ENCODE data around the gene DHX40. TPM values are rescaled to one million over a fixed set of nuclear protein-coding genes. Genes with fewer than 3 reads are reported as not detected.

DHX40 gene, protein sequence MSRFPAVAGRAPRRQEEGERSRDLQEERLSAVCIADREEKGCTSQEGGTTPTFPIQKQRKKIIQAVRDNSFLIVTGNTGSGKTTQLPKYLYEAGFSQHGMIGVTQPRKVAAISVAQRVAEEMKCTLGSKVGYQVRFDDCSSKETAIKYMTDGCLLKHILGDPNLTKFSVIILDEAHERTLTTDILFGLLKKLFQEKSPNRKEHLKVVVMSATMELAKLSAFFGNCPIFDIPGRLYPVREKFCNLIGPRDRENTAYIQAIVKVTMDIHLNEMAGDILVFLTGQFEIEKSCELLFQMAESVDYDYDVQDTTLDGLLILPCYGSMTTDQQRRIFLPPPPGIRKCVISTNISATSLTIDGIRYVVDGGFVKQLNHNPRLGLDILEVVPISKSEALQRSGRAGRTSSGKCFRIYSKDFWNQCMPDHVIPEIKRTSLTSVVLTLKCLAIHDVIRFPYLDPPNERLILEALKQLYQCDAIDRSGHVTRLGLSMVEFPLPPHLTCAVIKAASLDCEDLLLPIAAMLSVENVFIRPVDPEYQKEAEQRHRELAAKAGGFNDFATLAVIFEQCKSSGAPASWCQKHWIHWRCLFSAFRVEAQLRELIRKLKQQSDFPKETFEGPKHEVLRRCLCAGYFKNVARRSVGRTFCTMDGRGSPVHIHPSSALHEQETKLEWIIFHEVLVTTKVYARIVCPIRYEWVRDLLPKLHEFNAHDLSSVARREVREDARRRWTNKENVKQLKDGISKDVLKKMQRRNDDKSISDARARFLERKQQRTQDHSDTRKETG
- 9.5 TPM for polyA plus RNA-seq (2012; ENCODE audit: insufficient read length, low read depth)

DNA sequence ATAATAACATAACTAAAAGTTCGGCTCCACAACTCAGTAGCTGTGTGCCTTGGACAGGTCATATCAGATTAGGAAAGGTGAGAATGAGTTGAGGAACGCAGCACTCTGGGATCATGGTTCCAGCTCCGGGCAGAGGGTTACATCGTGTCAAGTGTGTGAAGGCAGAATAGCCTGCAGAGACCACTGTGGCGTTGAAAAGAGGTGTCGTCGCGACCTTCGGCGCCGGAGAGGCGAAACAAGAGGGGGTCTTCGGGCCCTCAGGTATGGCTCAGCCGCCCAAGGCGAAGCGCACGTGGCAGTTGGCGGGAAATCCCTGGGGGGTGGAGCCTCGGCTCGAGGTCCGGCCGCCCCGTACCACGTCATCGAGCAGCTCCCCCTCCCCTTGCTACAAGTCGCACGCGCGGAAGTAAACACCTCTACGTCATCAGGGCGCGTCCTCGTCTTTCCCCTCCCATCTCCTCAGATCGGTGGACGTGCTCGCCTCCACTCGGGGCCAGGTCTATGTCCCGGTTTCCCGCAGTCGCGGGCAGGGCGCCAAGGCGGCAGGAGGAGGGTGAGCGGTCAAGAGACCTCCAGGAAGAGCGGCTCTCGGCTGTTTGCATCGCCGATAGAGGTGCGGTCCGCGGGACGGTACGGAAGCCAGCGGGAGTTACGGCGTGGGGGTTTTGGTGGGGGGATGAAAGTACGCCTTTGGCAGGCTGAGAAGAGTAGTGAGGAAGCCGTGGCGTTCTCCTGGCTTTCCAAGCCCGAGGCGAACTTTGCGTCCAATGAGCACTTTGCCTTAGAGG lies at the start of gene DHX40:
TSS of gene DHX40 (plus strand) at position 440 of the 788 bp plus-strand sequence. CDS start at position 502, 62 bp downstream.
- TF ChIP-seq, protein P1, sequence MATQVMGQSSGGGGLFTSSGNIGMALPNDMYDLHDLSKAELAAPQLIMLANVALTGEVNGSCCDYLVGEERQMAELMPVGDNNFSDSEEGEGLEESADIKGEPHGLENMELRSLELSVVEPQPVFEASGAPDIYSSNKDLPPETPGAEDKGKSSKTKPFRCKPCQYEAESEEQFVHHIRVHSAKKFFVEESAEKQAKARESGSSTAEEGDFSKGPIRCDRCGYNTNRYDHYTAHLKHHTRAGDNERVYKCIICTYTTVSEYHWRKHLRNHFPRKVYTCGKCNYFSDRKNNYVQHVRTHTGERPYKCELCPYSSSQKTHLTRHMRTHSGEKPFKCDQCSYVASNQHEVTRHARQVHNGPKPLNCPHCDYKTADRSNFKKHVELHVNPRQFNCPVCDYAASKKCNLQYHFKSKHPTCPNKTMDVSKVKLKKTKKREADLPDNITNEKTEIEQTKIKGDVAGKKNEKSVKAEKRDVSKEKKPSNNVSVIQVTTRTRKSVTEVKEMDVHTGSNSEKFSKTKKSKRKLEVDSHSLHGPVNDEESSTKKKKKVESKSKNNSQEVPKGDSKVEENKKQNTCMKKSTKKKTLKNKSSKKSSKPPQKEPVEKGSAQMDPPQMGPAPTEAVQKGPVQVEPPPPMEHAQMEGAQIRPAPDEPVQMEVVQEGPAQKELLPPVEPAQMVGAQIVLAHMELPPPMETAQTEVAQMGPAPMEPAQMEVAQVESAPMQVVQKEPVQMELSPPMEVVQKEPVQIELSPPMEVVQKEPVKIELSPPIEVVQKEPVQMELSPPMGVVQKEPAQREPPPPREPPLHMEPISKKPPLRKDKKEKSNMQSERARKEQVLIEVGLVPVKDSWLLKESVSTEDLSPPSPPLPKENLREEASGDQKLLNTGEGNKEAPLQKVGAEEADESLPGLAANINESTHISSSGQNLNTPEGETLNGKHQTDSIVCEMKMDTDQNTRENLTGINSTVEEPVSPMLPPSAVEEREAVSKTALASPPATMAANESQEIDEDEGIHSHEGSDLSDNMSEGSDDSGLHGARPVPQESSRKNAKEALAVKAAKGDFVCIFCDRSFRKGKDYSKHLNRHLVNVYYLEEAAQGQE (IDR thresholded peaks at IDR 0.05; ENCODE audit: insufficient read depth in 1 of 2, low read depth in 2 of 2, low read length in 2 of 2): 0 out of 4 replicates have a peak, but pooled peaks of 1 of the 2 experiments have one; percentile 40
- TF ChIP-seq POLR2AphosphoS5 (IDR thresholded peaks at IDR 0.05; ENCODE audit: low read depth, low read length) (peak; percentile 60; the same call in 1 of the 2 replicates), SIN3A (IDR thresholded peaks at IDR 0.05; ENCODE audit: borderline replicate concordance, insufficient read depth, low read length) (peak; percentile 92), TAF1 (IDR thresholded peaks at IDR 0.05; ENCODE audit: borderline replicate concordance, insufficient read depth, low read length) (no peak), FOXP2 (optimal IDR thresholded peaks at IDR 0.05; ENCODE audit: borderline replicate concordance, extremely low read depth, extremely low read length, insufficient read depth) (peak; percentile 100)

DNA sequence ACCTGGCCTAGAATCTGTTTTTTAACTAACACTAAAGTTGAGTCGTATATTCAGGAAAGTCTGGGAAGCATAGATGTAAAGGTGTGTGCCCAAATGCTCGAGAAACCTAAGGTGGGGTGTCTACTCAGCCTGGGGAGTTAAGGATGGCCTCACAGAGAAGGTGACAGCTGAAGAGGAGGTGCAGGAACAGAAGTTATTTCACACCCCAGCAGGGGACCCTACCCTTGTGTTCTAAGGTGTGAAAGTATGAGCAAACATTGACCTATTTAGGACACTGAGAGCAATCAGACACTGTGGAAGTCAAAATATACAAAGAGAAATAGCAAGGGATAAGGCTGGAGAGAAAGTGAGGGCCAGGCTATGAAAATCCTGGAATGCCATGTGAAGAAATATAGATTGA lies 49.0 kb upstream of the DHX40 start:
- TF ChIP-seq TAF1 (IDR thresholded peaks at IDR 0.05; ENCODE audit: borderline replicate concordance, insufficient read depth, low read length) (no peak), POLR2AphosphoS5 (IDR thresholded peaks at IDR 0.05; ENCODE audit: low read depth, low read length) (no peak), FOXP2 (optimal IDR thresholded peaks at IDR 0.05; ENCODE audit: borderline replicate concordance, extremely low read depth, extremely low read length, insufficient read depth) (no peak), SIN3A (IDR thresholded peaks at IDR 0.05; ENCODE audit: borderline replicate concordance, insufficient read depth, low read length) (no peak)
- TF ChIP-seq, protein P1 (IDR thresholded peaks at IDR 0.05; ENCODE audit: insufficient read depth in 1 of 2, low read depth in 2 of 2, low read length in 2 of 2): no peak

DNA sequence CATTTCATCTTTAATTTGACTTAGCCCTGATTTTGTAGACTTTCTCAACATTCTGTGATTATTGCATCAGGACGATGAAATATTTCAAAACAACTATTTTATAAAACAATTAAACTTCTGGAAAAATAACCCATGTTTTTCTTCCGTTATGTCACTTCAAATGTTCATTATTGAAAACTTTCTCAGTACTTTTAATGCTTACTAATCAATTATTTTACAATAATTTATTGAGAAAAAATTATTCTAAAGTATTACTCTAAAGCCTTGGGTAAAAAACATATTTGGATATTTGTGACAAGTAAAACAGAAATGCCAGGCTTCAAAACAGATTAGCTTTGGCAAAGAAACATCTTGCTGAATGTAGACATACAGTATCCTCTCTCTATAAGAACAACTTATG lies 46.3 kb upstream of the DHX40 start:
- TF ChIP-seq SIN3A (IDR thresholded peaks at IDR 0.05; ENCODE audit: borderline replicate concordance, insufficient read depth, low read length): no peak
- TF ChIP-seq, protein P1 (IDR thresholded peaks at IDR 0.05; ENCODE audit: insufficient read depth in 1 of 2, low read depth in 2 of 2, low read length in 2 of 2): no peak
- TF ChIP-seq TAF1 (IDR thresholded peaks at IDR 0.05; ENCODE audit: borderline replicate concordance, insufficient read depth, low read length): no peak
- TF ChIP-seq POLR2AphosphoS5 (IDR thresholded peaks at IDR 0.05; ENCODE audit: low read depth, low read length): no peak
- no peak for TF ChIP-seq FOXP2 (optimal IDR thresholded peaks at IDR 0.05; ENCODE audit: borderline replicate concordance, extremely low read depth, extremely low read length, insufficient read depth)

DNA sequence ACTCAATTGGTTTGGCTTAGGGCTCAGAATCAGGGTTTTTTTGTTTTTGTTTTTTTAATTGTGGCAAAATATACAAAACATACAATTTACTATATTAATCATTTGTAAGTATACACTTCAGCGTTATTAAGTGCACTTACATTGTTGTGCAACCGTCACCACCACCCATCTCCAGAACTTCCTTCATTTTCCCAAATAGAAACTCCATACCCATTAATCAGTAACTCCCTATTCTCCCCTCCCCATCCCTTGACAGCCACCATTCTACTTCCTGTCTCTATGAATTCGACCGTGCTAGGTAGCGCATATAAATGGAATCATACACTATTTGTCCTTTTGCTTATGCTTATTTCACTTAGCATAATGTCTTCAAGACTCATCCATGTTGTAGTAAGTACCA lies 45.2 kb upstream of the DHX40 start:
- TF ChIP-seq POLR2AphosphoS5 (IDR thresholded peaks at IDR 0.05; ENCODE audit: low read depth, low read length): no peak
- TF ChIP-seq SIN3A (IDR thresholded peaks at IDR 0.05; ENCODE audit: borderline replicate concordance, insufficient read depth, low read length): no peak
- TF ChIP-seq, protein P1 (IDR thresholded peaks at IDR 0.05; ENCODE audit: insufficient read depth in 1 of 2, low read depth in 2 of 2, low read length in 2 of 2): no peak
- no peak for TF ChIP-seq TAF1 (IDR thresholded peaks at IDR 0.05; ENCODE audit: borderline replicate concordance, insufficient read depth, low read length)
